Endometrium (tissue), 2 donors: ENCODE measurements around the gene EHMT1.

Experiments used
- FAIRE-seq: peaks from 2 replicates; lab custom pipeline; 2012; peaks lifted over from hg19 to GRCh38; lab: Jason Lieb, UNC
- donor health status: control.
- donor health status: control.

EHMT1 gene

DNA sequence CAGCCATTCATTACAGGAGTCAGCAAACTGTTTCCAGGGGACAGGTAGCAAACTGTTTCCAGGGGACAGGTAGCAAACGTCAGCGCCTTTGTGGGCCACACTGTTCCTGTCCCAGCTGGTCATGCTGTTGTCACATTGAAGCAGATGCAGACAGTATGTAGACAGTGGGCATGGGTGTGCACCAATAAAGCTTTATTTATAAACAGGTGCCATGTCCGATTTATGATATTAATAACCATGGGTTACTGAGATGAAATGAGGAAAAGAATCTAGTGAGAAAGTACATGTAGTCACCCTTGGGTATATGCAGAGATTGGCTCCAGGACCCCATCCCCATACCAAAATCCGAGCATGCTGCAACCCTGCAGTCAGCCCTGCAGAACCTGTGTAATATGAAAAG lies 122.5 kb downstream of the EHMT1 start:
- FAIRE-seq = no peak

DNA sequence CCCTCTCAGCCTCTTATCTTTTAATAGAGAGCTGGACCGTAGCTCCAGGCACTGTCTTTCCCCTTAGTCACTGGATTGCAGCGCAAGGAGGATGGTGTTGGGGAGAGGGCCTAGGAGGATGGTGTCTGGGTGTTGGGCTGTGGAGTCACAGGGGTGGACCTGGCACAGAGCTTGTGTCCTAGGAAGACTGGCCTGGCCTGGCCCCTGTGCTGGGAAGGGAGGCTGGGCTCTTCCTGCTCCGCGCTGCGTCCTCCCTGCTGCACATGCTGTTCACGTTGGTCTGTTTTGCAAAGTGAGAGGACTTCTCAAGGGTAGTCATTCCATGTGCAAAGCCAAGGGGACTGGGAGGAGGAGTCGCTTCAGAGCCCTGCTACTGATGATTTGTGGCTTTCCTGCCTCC lies 123.9 kb downstream of the EHMT1 start:
- no peak for FAIRE-seq

DNA sequence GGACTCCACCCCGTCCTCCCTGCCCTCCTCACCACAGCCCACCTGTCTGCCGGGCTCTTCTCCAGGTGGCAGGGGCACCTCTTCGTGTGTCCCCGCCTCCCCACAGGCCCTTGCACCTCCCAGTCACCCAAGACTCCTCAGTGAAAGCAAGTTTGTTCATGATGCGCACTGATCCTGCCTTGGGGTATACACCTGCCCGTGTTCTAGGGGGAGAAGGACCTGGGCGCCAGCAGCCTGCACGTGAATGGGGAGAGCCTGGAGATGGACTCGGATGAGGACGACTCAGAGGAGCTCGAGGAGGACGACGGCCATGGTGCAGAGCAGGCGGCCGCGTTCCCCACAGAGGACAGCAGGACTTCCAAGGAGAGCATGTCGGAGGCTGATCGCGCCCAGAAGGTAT lies 124.9 kb downstream of the EHMT1 start:
- no peak for FAIRE-seq

DNA sequence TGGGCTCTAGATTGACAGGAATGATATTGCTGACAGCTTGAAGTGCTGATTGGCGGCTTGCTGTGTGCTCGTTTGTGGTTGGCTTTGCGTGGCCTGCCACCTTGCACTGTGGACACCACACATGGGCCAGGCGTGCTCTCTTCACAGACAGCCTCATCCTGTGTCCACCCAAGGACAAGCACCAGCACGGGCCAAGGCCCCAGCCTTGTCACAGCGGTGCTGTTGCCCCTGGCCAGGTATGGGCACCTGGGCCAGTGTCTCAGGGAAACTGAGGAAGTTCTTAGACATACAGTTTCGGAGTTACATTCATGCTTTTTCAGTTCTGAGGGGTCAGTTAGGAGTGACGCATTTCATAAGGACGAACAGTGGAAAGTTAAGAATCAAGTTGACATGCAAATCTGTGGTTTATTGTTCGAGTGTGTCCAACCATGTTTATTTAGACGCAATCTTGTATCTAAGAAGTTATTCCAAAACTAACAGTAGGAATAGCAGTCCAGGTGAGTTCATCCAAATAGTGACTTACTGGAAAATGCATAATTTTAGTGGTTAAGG lies 125.9 kb downstream of the EHMT1 start:
- no peak for FAIRE-seq

DNA sequence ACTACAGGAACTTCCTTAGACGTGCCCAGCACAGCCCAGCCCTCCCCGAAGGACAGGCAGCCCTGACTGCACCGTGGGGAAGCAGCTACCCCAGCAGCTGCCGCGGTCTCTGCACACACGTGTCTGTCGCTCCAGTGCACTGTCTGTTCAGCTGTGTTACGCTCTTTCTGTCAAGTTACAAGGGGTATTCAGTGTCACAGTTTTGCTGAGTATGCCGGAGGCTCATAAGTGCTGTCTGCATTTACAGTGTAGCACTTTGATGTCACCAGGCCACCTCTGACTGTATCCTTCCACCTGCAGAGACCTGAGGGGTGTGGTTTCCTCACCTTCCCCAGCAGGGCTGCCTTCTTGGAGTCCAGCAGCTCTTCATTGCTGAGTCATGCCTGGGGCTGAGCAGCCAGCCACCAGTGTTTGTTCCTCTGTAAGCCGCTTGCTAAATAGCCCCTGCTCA lies 126.8 kb downstream of the EHMT1 start:
- FAIRE-seq = no peak

DNA sequence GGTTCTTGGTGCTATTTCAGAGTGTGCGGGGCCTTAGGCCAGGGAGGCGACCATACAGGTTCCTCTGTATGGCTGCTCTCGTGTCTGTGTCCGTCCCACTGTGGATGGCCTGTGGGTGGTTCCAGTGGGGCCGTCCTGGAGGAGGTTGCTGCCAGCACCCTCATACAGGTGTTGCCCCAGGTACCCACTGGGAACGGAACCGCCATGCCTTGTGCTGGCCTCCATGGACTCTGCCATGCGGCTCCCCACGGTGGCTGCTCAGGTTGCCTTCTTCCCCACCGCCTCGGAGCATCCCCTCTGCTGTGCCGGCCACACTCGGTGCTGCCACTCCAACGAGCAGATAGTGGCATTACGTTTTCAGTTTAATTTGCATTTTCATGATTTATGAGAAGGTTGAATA lies 129.5 kb downstream of the EHMT1 start:
- no peak for FAIRE-seq

DNA sequence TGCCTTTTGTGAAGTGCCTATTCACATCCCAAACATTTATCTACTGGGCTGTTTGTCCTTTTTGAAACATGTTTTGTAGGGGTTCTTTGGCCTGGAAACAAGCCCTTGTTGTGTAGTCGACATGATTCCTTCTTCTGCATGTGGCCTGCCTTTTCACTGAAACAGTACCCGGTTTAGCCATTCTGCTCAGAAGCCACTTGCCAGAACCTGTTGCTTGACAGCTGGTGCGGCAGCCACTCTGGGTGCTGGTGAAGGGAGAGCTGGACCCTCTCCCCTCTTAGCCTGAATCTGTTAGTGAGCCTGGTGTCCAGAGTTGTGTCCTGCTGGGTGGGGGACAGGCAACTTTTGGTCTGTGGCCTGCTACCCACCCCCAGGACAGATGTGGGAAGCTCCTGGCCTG lies 129.9 kb downstream of the EHMT1 start:
- no peak for FAIRE-seq

DNA sequence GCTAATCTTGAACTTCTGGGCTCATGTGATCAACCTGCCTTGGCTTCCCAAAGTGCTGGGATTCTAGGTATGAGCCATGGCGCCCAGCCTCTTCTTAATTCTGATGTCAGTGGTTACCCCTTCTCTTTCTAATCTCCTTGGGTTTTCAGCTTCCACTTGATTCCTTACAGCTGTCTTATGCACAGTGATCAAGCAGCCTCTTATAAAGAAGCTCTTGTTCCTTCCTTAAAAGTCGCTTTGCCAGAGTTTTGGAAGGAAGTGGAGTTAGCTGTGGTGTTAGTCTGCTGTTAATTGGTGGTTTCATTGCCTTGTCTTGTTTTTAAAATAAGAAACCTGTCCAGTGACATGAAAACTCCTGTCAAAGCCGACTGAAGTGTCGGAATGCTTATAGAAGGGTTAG lies 130.7 kb downstream of the EHMT1 start:
- FAIRE-seq = no peak

DNA sequence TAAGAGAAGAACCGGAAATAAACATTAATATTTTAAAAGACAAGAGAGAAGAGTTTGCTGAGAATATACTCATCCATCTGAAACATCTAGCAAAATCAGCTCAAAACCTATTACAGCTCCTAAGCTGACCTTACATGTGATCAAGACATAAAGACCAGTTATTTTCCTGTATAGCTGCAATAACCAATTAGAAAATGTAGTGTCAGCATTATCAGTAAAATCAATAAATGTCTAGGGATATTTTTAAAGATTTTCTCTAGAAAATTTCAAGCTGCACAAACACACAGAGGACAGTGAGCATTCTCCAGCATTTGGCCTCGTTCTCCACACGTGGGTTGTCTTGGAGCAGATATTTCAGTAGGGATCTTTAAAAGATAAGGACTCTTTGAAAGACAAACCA lies 131.2 kb downstream of the EHMT1 start:
- FAIRE-seq = no peak

DNA sequence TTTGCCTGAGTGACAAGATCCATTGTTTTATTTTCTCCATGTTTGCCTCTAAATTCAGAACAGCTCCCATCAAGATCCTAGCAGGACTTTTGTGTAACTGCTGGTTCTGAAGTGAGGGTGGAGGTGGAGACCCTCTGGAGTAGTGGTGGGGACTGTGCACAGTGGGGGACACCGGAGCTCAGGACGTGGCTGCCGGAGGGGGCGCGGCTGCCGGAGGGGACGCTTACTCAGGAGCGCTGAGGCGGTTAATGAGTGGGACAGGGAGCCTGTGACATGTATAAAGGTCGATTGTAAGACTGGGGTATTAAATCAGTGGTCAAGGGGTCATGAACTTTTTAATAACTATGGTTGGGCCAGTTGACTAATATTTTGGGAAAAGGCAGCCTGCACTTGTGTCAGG lies 131.8 kb downstream of the EHMT1 start:
- FAIRE-seq = no peak

DNA sequence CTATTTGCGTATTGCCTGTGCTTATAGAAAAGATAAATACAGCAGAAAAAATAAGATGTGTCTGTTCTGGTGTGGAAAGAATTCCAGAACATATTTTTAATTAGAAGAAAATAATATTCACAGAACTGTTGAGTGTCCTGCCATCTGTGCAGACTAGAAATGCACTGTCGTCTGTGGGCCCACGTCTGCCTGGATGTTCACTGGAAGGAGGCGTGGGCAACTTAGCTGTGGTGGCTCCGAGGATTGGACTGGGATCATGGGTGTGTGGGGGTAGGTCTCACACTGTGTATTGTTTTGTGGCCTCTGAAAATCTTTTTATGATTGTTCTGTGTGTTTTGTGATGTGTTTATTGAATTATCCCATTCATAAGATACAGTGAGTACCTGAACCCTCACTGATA lies 132.8 kb downstream of the EHMT1 start:
- no peak for FAIRE-seq

DNA sequence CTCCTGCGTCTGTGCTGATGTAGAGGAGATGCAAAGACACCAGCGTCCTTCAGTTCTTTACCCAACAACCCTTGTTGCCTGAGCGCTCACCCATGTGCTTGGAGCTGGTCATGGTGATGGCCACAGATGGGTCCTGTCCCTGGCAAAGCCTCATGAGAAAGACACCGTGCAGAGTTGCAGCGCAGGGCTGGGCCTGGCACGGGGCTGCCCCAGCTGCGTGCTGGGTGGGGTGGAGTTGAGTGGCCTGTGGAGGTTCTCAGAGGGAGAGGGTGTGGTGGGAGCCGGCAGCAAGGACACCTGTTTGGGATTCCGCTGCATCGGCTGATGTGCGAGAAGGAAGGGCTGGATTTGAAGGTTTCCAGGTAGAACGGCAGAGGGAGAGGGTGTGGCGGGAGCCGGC lies 133.6 kb downstream of the EHMT1 start:
- FAIRE-seq = no peak

DNA sequence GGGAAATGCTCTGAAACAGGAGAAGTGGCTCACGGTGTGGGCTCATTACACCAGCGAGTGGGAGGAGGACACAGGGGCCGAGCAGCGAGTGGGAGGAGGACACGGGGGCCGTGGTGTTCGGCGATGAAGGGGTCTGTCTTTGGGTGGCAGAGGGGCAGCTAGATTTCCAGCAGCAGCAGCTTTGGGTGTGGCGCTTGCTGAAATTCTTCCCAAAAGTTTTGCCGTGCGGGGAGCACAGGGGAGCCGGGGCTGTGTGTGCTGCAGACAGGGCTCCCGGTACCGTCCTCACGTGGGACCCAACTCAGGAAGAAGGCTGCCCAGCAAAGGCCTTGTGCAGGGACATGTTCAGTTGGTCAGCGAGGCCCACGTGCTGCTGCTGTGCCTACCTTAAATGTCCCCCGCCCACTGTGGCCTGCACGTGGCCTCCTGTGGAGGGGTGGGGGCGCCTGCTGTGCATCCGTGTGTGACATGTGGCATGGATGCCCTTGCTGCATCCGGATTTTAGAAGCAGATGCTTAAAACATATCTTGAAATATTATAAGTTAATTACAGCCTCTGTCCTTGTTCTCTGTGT lies 134.5 kb downstream of the EHMT1 start:
- no peak for FAIRE-seq

DNA sequence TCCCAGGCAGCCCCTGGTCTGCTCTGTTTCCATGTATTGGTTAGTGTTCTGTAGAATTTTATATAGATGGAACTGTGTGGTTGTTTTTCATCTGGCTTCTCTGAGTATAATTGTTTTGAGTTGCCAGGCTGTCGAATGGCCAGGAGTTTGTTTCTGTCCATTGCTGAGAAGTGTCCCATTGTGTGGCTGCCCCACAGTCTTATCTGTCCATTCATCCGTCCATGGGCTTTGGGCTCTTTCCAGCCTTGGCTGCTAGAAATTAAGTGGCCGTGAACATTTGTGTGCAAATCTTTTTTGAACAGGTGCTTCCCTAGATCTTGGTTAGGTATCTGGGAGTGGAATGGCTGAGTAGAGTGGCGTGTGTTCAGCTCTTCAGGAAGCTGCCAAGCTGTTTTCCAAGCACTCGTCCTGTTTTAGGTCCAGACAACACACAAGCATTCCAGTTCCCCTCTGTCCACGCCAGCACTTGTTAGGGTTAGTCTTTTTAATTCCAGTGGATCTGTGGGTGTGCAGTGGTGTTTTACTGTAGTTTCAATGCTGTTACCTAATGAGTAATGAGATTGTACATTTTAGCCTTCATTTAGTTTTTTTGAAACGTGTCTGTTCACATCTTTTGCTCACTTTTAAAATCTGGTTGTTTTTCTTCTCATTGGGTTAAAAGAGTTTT lies 136.6 kb downstream of the EHMT1 start:
- FAIRE-seq = no peak

DNA sequence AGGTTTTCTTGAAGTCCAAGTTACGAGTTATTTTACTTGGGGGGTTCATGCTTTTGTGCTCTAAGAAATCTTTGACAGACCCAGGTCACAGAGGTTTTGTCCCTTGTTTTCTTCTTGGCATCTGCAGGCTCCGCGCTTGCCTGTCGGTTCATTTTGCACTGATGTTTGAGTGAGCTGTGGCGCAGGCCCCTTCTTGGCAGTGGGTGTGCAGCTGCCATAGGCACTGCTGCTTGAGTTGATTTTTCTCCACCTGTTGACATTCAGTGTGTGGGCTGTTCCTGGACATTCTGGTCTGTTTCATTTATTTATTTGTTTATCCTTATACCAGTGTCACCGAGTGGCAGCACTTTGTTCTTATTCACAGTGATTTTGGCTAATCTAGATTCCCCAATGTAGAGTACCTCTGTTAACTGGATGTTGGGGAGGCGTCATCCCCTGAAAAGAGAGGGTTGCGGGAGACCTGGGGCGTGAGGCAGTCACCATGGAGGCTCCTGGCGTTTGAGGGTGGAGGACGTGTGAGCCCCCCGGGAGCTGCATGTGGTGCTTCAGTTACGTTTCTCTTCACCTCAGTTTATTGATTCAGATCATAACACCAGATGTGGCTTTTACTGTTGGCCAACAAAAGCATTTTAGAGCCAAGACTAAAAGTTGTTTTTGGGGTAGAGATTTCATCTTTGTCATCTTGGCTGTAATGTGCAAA lies 137.4 kb downstream of the EHMT1 start:
- FAIRE-seq = no peak

DNA sequence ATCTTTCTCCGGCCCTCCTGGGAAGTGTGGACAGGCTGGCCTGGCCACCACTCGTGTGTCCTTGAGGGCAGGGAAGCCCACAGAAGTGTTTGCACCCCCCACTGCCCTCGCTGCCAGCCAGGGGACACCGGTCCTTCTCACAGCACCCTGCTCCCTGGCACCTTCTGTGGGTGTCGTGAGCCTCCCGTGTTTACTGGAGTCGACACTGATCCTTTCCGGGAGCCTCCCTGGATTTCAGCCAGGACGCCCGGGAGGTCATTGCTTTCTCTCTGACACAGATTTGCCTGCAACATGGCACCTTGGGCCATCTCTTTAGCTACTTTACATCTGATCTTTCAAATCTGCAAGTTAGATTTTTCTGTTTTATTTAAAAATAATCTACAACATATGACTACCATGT lies 138.3 kb downstream of the EHMT1 start:
- no peak for FAIRE-seq

DNA sequence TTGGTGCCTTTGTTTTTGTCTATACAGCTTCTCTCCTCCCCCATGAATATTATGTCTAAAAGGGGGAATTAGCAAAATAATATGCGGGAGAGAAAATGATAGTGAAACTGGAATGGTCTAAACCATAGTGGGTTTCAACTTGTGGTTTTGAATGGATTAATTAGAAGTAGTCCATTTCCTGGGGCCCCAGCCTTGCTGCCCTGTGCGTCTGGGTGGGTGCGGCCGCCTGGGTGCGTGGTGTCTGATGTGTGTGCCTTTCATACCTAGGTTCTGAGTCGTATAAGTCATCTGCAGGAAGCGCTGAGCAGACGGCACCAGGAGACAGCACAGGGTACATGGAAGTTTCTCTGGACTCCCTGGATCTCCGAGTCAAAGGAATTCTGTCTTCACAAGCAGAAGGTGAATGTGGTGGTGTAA lies 138.8 kb downstream of the EHMT1 start:
- FAIRE-seq = no peak

DNA sequence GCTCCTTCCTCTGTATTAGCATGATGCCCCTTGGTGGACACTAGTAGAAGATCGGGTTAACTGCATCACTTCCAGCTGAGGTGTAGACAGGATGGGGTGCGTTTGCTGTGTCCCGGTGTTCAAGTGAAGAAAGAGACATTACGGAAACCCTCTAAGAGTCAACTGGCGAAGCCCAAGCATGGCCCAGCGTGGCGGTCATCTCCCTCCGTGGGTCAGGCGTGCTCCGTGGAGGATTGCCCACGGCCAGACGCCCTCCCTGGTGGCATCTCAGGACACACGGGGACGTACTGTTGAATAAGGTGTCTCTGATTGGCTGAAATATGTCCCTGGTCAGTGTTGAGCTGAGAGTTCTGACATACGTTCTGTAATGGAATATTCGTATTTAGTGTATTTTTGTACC lies 139.3 kb downstream of the EHMT1 start:
- no peak for FAIRE-seq

DNA sequence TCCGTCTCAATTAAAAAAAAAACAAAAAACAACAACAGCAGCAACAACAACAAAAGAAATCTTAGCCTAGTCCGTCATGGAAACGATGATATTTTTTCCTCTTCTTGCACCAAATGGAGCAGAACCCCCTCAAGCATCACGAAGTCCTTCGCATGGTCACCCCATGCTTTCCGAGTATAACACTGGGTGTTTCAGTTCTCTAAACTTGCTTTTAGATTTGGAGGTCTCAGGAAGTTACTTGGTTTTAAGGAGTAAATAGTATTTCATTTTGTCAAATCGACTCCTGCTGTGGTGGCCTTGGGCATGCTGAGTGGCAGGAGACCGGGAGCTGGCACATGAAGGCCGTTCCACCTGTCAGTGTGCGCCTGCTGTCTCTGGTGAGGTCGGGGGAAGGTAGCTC lies 140.3 kb downstream of the EHMT1 start:
- no peak for FAIRE-seq

DNA sequence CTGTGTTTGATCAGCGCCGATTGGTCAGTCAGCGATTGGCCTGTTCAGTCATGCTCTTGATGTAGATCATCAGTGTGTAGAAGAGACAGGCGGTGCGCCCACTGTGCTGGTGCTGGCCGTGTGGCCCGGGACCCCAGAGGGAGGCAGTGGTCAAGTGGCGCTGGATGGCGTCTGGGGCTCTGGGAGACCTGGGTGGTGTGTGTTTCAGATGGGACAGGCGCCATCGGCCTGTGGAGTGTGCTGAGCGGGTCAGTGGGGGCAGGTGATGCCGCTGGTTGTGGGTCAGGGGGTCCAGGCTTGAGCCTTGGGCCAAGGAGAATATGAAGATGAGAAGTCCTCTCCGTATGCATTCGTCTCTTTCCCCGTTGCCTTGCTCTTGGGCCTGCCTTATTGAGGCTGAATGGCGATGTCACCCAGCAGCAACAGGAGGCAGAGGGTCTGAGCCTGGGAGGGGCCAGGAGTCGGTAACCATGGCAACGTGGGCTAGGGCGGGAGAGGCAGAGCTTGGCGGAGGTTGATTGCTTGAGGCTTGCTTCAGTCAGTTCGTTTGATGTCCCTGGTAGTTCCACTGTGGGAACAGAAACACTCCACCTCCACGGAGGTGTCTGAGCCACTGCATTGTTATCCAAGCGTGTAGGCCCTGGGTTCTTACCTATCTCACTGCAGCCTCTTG lies 141.0 kb downstream of the EHMT1 start:
- no peak for FAIRE-seq

DNA sequence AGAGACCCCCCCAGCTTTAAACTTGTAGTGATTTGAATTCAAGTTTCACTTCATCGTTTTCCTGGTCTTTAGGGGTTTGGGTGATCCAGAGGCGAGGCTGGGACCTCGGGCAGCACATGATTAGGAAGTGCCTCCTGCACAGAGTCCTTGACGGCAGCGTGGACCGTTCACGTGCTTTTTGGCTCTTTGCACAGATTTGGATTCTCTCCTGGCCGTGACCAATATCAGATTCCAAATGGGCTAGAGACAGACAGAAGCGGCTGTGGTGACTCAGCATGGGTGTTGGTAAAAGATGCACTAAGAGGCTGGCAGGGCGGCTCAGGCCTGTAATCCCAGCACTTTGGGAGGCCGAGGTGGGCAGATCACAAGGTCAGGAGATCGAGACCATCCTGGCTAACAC lies 141.6 kb downstream of the EHMT1 start:
- FAIRE-seq = no peak

DNA sequence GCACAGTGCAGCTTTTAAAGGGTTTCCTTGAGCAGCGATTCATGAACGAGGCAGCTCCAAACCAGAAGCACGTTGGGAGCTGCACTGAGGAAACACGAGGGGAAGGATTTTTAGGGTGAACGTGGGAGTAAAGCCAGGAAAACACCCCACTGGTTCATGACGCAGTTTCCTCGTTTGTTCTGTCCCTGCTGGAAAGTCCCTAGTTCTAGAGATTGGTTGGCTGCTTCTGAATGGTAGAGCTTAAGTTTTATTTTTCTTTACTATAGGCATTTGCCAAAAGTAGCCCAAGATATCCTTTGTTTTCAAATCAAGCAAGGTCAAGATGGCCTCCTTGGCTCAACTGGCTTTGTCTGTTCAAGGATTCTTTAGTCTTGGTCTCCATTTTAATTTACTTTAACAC lies 142.2 kb downstream of the EHMT1 start:
- FAIRE-seq = no peak

DNA sequence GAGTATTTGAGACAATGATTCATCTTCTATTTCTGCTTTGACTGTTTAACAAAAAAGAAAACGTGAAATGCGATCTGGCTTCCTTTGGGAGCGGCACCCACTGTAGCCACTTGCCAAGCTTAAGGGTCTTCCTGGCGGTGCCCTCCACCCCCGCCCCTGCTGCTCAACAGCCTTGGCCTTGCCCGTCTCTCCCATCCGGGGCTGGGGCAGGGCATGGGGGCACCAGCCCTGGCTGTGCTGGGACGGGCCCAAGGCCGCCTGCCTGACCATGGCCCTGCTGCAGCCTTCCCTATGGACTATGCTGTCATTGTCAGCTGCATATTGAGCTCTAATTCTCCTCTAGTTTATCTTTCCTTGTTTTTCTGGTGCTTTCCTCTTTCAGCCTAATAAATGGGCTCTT lies 143.0 kb downstream of the EHMT1 start:
- FAIRE-seq = no peak
